BJ (cell line): ENCODE data around the gene WDR7. TPM values are rescaled to one million over a fixed set of nuclear protein-coding genes. Genes with fewer than 3 reads are reported as not detected.

Source experiments
- CTCF ChIA-PET: fragments of 350-600 bp; formaldehyde crosslinking; extraction: SDS; loops from one replicate; lab custom pipeline; 2021; ENCODE audit warnings: antibody characterized with exemption, inconsistent platforms; lab: Yijun Ruan, JAX
- POLR2A ChIA-PET: fragments of 300-600 bp; sonication (Branson Sonifier 250); formaldehyde crosslinking; extraction: SDS; loops from one replicate; lab custom pipeline; 2021; ENCODE audit warnings: antibody characterized with exemption; lab: Charles Lee
- DNase-seq: peaks from one replicate; pipeline ENCODE4 v3.0.0-alpha.2; 2011; ENCODE audit warnings: low read depth
- H3K27me3 ChIP-seq: 2 replicates; pipeline ENCODE4 v1.6.0; 2011; ENCODE audit warnings: low read length; ENCODE audit not compliant: control insufficient read depth, insufficient read depth
- H3K36me3 ChIP-seq: 2 replicates; pipeline ENCODE4 v1.5.1; 2011; ENCODE audit warnings: low read length; ENCODE audit not compliant: control insufficient read depth, insufficient read depth
- H3K4me3 ChIP-seq: 2 replicates; pipeline ENCODE4 v1.5.1; 2011; ENCODE audit warnings: low read depth, mild to moderate bottlenecking, control low read depth, low read length
- polyA plus RNA-seq: library from polyadenylated mRNA; depleted of rRNA; stranded (reverse); fragments of >200 nt; gene quantifications from 2 replicates; pipeline ENCODE4 v1.2.3, GENCODE V29; 2011
- TF ChIP-seq, protein P1 (sequence below): IDR thresholded peaks from 2 replicates; pipeline ENCODE4 v1.5.1; 2011; ENCODE audit warnings: low read depth, mild to moderate bottlenecking, control low read depth, inconsistent platforms, low read length, moderate library complexity; ENCODE audit not compliant: insufficient read depth

Gene WDR7
- polyA plus RNA-seq, 1 experiment: 9.7 TPM

DNA sequence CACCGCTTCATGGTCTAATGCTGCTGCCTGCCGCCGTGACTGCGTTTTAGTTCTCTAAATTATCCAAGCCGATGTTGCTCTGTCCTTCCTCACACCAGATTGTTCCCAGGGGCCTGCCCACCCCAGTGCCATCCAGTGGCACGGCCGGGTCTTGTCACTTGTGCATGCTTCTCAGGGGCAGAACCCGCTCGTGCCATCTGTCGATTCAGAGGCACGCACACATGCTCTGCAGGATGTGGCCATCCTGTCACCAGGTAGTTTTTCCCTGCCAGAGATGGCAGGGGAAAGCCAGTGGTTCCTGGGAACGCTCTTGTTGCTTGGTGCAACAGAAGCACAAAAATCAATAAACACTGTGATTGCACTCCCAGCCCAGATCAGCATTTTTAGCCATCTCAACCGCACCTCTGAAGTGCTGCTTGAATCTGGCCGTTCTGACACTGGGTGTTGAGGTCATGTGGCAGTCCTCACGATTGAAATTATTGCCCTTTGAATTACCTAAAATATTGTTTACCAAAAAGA, 376.1 kb downstream of the WDR7 start:
- CTCF ChIA-PET: interaction anchor here (1.1 kb wide), 1 partner anchor 154 kb away, joined by 3 read pairs; no protein-coding TSS in a partner anchor
- TF ChIP-seq, protein P1, sequence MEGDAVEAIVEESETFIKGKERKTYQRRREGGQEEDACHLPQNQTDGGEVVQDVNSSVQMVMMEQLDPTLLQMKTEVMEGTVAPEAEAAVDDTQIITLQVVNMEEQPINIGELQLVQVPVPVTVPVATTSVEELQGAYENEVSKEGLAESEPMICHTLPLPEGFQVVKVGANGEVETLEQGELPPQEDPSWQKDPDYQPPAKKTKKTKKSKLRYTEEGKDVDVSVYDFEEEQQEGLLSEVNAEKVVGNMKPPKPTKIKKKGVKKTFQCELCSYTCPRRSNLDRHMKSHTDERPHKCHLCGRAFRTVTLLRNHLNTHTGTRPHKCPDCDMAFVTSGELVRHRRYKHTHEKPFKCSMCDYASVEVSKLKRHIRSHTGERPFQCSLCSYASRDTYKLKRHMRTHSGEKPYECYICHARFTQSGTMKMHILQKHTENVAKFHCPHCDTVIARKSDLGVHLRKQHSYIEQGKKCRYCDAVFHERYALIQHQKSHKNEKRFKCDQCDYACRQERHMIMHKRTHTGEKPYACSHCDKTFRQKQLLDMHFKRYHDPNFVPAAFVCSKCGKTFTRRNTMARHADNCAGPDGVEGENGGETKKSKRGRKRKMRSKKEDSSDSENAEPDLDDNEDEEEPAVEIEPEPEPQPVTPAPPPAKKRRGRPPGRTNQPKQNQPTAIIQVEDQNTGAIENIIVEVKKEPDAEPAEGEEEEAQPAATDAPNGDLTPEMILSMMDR: no peak
- POLR2A ChIA-PET: no interaction called here
- Histone ChIP-seq H3K4me3 (no peak overlapping the region), H3K36me3 (no peaks in the 10 kb centered on the region), H3K27me3 (no peaks in the 10 kb centered on the region)
- DNase-seq: no peak

GRCh38 chr18:57029761-57030160, 378.6 kb downstream of the WDR7 start:
- no peaks in the 10 kb centered on the region for H3K27me3 ChIP-seq
- ChIA-PET CTCF (no interaction called here), POLR2A (no interaction called here)
- no peak for DNase-seq
- H3K36me3 ChIP-seq: no peaks in the 10 kb centered on the region
- H3K4me3 ChIP-seq: no peak overlapping the region
- TF ChIP-seq, protein P1: no peak

- Histone ChIP-seq H3K36me3 (no peaks in the 10 kb centered on the region), H3K27me3 (no peaks in the 10 kb centered on the region), H3K4me3 (no peak overlapping the region)
- TF ChIP-seq, protein P1: no peak
- CTCF ChIA-PET: no interaction called here
- POLR2A ChIA-PET: no interaction called here
- no peak for DNase-seq
Observed at GRCh38 chr18:57030417-57030816, 379.3 kb downstream of the WDR7 start.

DNA sequence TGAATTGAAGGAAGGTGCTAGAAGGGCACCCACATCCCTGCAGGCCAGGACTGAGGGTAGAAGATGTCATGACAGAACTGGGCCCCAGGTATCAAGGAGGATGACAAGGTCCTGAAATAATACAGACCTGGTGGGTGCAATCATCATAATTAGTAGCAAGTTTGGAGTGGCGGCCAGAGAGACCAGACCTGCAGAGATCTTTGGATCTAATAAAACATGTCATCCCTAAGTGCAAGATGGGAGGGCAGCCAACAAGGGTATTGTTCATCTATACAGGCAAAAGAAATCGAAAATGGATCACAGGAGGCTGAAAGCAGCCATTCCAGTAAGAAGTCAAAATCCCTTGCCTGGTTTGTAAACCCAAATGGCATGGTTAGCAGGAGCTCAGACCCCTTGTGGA, 384.4 kb downstream of the WDR7 start:
- Histone ChIP-seq H3K36me3 (no peaks in the 10 kb centered on the region), H3K4me3 (no peak overlapping the region), H3K27me3 (no peaks in the 10 kb centered on the region)
- CTCF ChIA-PET: no interaction called here
- POLR2A ChIA-PET: no interaction called here
- TF ChIP-seq, protein P1: no peak
- no peak for DNase-seq

- TF ChIP-seq, protein P1: no peak
- no peaks in the 10 kb centered on the region for H3K27me3 ChIP-seq
- CTCF ChIA-PET: no interaction called here
Observed at GRCh38 chr18:57038395-57038794, 387.2 kb downstream of the WDR7 start.

More at GRCh38 chr18:57038395-57038794, 387.2 kb downstream of the WDR7 start:
- no peaks in the 10 kb centered on the region for H3K36me3 ChIP-seq
- POLR2A ChIA-PET: no interaction called here
- H3K4me3 ChIP-seq: no peak overlapping the region
- no peak for DNase-seq
